Measurements from ENCODE around the gene HMCN2. TPM values are rescaled to one million over a fixed set of nuclear protein-coding genes. Genes with fewer than 3 reads are reported as not detected.

Gene HMCN2
- total RNA-seq, 2 experiments from 2014 or later, result not detected

DNA sequence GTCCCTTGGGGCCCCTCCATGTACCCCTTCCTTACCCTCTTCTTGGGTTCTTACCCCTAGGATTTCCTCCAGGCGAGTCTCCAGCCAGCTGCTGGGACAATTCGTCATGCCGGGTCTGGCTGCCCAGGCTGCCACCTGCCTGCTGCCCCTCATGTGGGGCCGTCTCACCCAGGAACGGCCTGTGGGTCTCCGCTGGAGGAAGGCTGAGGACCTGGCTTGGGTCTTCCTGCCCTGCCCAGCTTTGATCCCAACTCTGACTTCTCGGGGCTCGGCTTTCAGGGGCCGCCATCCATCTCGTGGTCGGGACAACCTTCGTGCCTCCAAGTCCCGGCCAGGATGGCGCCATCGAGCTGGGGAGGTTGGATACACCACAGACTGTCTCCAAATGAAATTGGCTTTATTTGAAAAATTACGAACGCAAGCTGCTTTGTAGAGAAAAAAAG, 38.1 kb downstream of the HMCN2 start:
- no TSS peak for BruUV-seq (replicated peaks)
- POLR2A ChIA-PET, result no interaction called here
- DNase-seq (ENCODE audit: low spot score), result no peak

DNA sequence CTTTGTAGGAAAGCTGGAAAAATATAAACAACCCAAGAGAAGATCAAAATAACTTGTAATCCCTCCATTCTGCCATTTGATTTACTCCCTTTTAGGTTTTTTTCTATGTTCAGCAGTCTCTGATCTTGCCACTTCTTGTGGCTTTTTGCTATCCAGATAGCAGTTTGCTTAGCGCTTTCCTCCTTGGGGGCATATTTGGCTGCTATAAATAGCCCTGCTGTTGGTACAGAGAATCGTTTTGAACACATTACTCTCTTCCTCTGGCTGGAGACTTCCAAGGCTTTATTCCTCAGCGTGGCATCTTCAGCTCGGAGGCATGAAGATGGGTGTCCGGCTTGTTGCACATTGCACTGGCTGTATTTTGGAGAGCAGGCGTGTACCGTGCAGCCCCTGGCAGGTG, 38.6 kb downstream of the HMCN2 start:
- no peak for DNase-seq (ENCODE audit: low spot score)
- no peaks in the 10 kb centered on the region for H3K9me2 ChIP-seq (ENCODE audit: insufficient read depth, low read length)
- intact Hi-C loops (cut with micrococcal nuclease; ENCODE audit: unreplicated experiment), result no loop called here
- no peak overlapping the region for H2AFZ ChIP-seq (ENCODE audit: low read length)
- H3K27ac ChIP-seq (ENCODE audit: low read depth, low read length, poor library complexity, severe bottlenecking), result no peak overlapping the region
- H3K9me3 ChIP-seq (ENCODE audit: low read length), result no peaks in the 10 kb centered on the region
- ChIA-PET POLR2A (no interaction called here), CTCF (ENCODE audit: unreplicated experiment) (no interaction called here)
- BruUV-seq (replicated peaks), result no TSS peak
- no peaks in the 10 kb centered on the region for H3K36me3 ChIP-seq (ENCODE audit: insufficient read depth, low read length)
- no peaks in the 10 kb centered on the region for H3K79me2 ChIP-seq (ENCODE audit: insufficient read depth, low read depth, low read length)
- H3K4me3 ChIP-seq (ENCODE audit: low read depth, low read length, poor library complexity, severe bottlenecking), result no peak overlapping the region
- H3K4me1 ChIP-seq (ENCODE audit: insufficient read depth, low read length, poor library complexity, severe bottlenecking), result no peaks in the 10 kb centered on the region
- no peaks in the 10 kb centered on the region for H4K20me1 ChIP-seq (ENCODE audit: insufficient read depth, low read length)
- no peak overlapping the region for H3K4me2 ChIP-seq (ENCODE audit: low read length)
- TF ChIP-seq EZH2phosphoT487 (IDR thresholded peaks at IDR 0.05; ENCODE audit: borderline replicate concordance, low read depth, low read length), result no peak
- TF ChIP-seq, protein P1, sequence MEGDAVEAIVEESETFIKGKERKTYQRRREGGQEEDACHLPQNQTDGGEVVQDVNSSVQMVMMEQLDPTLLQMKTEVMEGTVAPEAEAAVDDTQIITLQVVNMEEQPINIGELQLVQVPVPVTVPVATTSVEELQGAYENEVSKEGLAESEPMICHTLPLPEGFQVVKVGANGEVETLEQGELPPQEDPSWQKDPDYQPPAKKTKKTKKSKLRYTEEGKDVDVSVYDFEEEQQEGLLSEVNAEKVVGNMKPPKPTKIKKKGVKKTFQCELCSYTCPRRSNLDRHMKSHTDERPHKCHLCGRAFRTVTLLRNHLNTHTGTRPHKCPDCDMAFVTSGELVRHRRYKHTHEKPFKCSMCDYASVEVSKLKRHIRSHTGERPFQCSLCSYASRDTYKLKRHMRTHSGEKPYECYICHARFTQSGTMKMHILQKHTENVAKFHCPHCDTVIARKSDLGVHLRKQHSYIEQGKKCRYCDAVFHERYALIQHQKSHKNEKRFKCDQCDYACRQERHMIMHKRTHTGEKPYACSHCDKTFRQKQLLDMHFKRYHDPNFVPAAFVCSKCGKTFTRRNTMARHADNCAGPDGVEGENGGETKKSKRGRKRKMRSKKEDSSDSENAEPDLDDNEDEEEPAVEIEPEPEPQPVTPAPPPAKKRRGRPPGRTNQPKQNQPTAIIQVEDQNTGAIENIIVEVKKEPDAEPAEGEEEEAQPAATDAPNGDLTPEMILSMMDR (conservative IDR thresholded peaks at IDR 0.05; ENCODE audit: low read length), result no peak

More for the DNA sequence above, 38.1 kb downstream of the HMCN2 start:
- intact Hi-C loops (cut with micrococcal nuclease; ENCODE audit: unreplicated experiment), result no loop called here
- Histone ChIP-seq H3K9me2 (ENCODE audit: insufficient read depth, low read length) (no peaks in the 10 kb centered on the region), H3K4me3 (ENCODE audit: low read depth, low read length, poor library complexity, severe bottlenecking) (no peak overlapping the region), H3K27ac (ENCODE audit: low read depth, low read length, poor library complexity, severe bottlenecking) (no peak overlapping the region), H3K9me3 (ENCODE audit: low read length) (no peaks in the 10 kb centered on the region), H4K20me1 (ENCODE audit: insufficient read depth, low read length) (no peaks in the 10 kb centered on the region), H2AFZ (ENCODE audit: low read length) (no peak overlapping the region), H3K79me2 (ENCODE audit: insufficient read depth, low read depth, low read length) (no peaks in the 10 kb centered on the region), H3K4me2 (ENCODE audit: low read length) (no peak overlapping the region), H3K4me1 (ENCODE audit: insufficient read depth, low read length, poor library complexity, severe bottlenecking) (no peaks in the 10 kb centered on the region), H3K36me3 (ENCODE audit: insufficient read depth, low read length) (no peaks in the 10 kb centered on the region)
- no peak for TF ChIP-seq EZH2phosphoT487 (IDR thresholded peaks at IDR 0.05; ENCODE audit: borderline replicate concordance, low read depth, low read length)
- TF ChIP-seq, protein P1 (conservative IDR thresholded peaks at IDR 0.05; ENCODE audit: low read length), result no peak
- CTCF ChIA-PET (ENCODE audit: unreplicated experiment), result no interaction called here

DNA sequence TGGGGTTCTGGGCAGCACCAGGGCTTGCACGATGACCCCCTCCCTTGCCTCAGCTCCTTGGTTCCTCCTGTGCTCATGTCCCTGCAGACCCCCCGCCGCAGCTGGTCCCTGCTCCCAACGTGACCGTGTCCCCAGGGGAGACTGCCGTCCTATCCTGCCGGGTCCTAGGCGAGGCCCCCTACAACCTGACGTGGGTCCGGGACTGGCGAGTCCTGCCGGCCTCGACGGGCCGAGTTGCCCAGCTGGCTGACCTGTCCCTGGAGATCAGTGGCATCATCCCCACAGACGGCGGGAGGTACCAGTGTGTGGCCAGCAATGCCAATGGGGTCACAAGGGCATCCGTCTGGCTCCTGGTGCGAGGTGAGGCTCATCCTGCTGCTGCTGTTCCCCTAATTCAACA, 39.1 kb downstream of the HMCN2 start:
- DNase-seq (ENCODE audit: low spot score), result no peak
- Histone ChIP-seq H3K4me3 (ENCODE audit: low read depth, low read length, poor library complexity, severe bottlenecking) (no peak overlapping the region), H3K4me1 (ENCODE audit: insufficient read depth, low read length, poor library complexity, severe bottlenecking) (no peaks in the 10 kb centered on the region), H3K9me3 (ENCODE audit: low read length) (no peaks in the 10 kb centered on the region), H3K27ac (ENCODE audit: low read depth, low read length, poor library complexity, severe bottlenecking) (no peak overlapping the region), H2AFZ (ENCODE audit: low read length) (no peak overlapping the region), H3K79me2 (ENCODE audit: insufficient read depth, low read depth, low read length) (no peaks in the 10 kb centered on the region), H4K20me1 (ENCODE audit: insufficient read depth, low read length) (no peaks in the 10 kb centered on the region), H3K4me2 (ENCODE audit: low read length) (no peak overlapping the region), H3K9me2 (ENCODE audit: insufficient read depth, low read length) (no peaks in the 10 kb centered on the region), H3K36me3 (ENCODE audit: insufficient read depth, low read length) (no peaks in the 10 kb centered on the region)
- intact Hi-C loops (cut with micrococcal nuclease; ENCODE audit: unreplicated experiment), result no loop called here
- no TSS peak for BruUV-seq (replicated peaks)
- CTCF ChIA-PET (ENCODE audit: unreplicated experiment), result no interaction called here
- POLR2A ChIA-PET, result no interaction called here
- TF ChIP-seq, protein P1 (conservative IDR thresholded peaks at IDR 0.05; ENCODE audit: low read length), result no peak
- no peak for TF ChIP-seq EZH2phosphoT487 (IDR thresholded peaks at IDR 0.05; ENCODE audit: borderline replicate concordance, low read depth, low read length)

Measured in OCI-LY7 (cell line).